Astrocyte (in vitro differentiated cells and primary cell): ENCODE data around the gene NBL1. TPM values are rescaled to one million over a fixed set of nuclear protein-coding genes. Genes with fewer than 3 reads are reported as not detected.

Experiments
- DNase-seq: peaks from one replicate; pipeline ENCODE4 v3.0.0-alpha.2; 2010; ENCODE audit warnings: low read depth
- FAIRE-seq: peaks from 2 replicates; lab custom pipeline; 2011; peaks lifted over from hg19 to GRCh38; lab: Jason Lieb, UNC
- H2AFZ ChIP-seq: 2 replicates; pipeline ENCODE4 v1.6.0; 2012; ENCODE audit warnings: low read depth, low read length, inconsistent platforms
- H3K27ac ChIP-seq: 2 replicates; pipeline ENCODE4 v1.5.1; 2011; ENCODE audit warnings: low read depth, low read length, inconsistent platforms
- H3K27me3 ChIP-seq: 2 replicates; pipeline ENCODE4 v1.6.0; 2011; ENCODE audit warnings: low read length, inconsistent platforms; ENCODE audit not compliant: insufficient read depth
- H3K36me3 ChIP-seq: 2 replicates; pipeline ENCODE4 v1.5.1; 2011; ENCODE audit warnings: low read length, inconsistent platforms; ENCODE audit not compliant: insufficient read depth
- H3K4me1 ChIP-seq: 2 replicates; pipeline ENCODE4 v1.5.1; 2011; ENCODE audit warnings: low read length, inconsistent platforms; ENCODE audit not compliant: insufficient read depth
- H3K4me2 ChIP-seq: 2 replicates; pipeline ENCODE4 v1.6.0; 2012; ENCODE audit warnings: low read length, inconsistent platforms
- H3K4me3 ChIP-seq: 2 replicates; pipeline ENCODE4 v1.5.1; 2011; ENCODE audit warnings: low read depth, mild to moderate bottlenecking, low read length, inconsistent platforms; ENCODE audit not compliant: insufficient read depth
- H3K79me2 ChIP-seq: 2 replicates; pipeline ENCODE4 v1.6.0; 2012; ENCODE audit warnings: mild to moderate bottlenecking, low read length, inconsistent platforms; ENCODE audit not compliant: insufficient read depth
- H3K9ac ChIP-seq: 2 replicates; pipeline ENCODE4 v1.6.0; 2012; ENCODE audit warnings: mild to moderate bottlenecking, low read length, inconsistent platforms
- H3K9me3 ChIP-seq: 2 replicates; pipeline ENCODE4 v1.5.1; 2012; ENCODE audit warnings: low read depth, mild to moderate bottlenecking, low read length, inconsistent platforms; ENCODE audit not compliant: insufficient read depth
- H4K20me1 ChIP-seq: 2 replicates; pipeline ENCODE4 v1.6.0; 2012; ENCODE audit warnings: low read length, inconsistent platforms; ENCODE audit not compliant: insufficient read depth
- H3K27ac Mint-ChIP-seq: one replicate; pipeline ENCODE4 v1.8.0; 2021; ENCODE audit warnings: mild to moderate bottlenecking, mixed read lengths; ENCODE audit not compliant: unreplicated experiment
- H3K27me3 Mint-ChIP-seq: one replicate; pipeline ENCODE4 v1.8.0; 2021; ENCODE audit warnings: low read depth, mixed read lengths; ENCODE audit not compliant: unreplicated experiment
- H3K36me3 Mint-ChIP-seq: one replicate; pipeline ENCODE4 v1.8.0; 2021; ENCODE audit warnings: low read depth, mixed read lengths; ENCODE audit not compliant: unreplicated experiment
- H3K4me1 Mint-ChIP-seq: one replicate; pipeline ENCODE4 v1.8.0; 2021; ENCODE audit warnings: low read depth, mixed read lengths; ENCODE audit not compliant: unreplicated experiment
- H3K4me3 Mint-ChIP-seq: one replicate; pipeline ENCODE4 v1.8.0; 2021; ENCODE audit warnings: mild to moderate bottlenecking, moderate library complexity, mixed read lengths; ENCODE audit not compliant: unreplicated experiment
- H3K9me3 Mint-ChIP-seq: one replicate; pipeline ENCODE4 v1.8.0; 2021; ENCODE audit warnings: mild to moderate bottlenecking, mixed read lengths; ENCODE audit not compliant: unreplicated experiment
- EZH2 ChIP-seq: IDR thresholded peaks from 2 replicates; pipeline ENCODE4 v1.6.1; 2012; ENCODE audit warnings: mild to moderate bottlenecking, low read length, inconsistent platforms; ENCODE audit not compliant: insufficient read depth
- total RNA-seq: library from RNA; stranded (reverse); gene quantifications from 2 replicates; pipeline ENCODE4 v1.2.1, GENCODE V29; 2021
- TF ChIP-seq, protein P1 (sequence below): IDR thresholded peaks from 2 replicates; pipeline ENCODE4 v1.5.1; 2011; ENCODE audit warnings: low read depth, mild to moderate bottlenecking, inconsistent platforms, low read length, moderate library complexity; ENCODE audit not compliant: insufficient read depth

Gene NBL1
- total RNA-seq, 1 donor from 2014 or later, result 58.3 TPM

DNA sequence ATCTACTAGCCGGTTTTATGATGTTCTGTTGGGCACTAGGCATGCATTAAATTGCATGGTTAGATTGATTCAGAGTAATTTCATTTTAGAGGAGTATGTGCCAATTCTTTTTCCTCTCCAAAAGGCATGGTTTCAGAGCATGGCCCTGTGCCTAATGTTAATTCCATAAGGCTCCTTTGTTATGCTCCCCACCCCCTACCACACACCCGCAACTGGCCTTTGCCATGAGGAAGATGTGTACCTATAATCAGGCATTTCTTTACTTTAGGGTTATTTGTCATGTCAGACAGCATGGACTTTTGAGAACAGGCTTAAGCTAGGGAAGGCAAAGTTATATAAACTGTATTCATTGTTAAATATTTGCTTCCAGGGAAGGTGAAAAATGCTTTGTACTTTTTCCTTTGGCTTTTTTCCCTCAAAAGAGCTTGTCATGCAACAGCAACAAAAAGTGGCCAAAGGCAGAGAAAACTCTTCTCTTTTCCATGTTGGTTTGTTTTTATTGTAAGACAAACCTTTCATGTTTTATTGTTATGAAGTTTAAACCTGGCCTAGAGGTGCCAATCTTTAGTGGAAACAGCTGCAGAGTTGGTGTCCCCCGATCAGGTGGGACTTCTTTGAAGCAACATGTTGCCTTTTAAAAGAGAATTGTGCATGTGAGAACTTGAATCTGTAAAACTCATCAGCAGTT, 24.3 kb upstream of the NBL1 start:
- Histone ChIP-seq H3K27me3 (no peaks in the 10 kb centered on the region), H3K27ac (no peak overlapping the region), H3K4me3 (no peak overlapping the region), H3K4me1 (peaks cover 5% of the 10 kb centered on the region), H2AFZ (no peak overlapping the region), H3K4me2 (no peak overlapping the region), H3K36me3 (peaks cover 7% of the 10 kb centered on the region), H3K9me3 (no peaks in the 10 kb centered on the region), H3K9ac (no peak overlapping the region), H3K79me2 (peaks cover 51% of the 10 kb centered on the region), H4K20me1 (peaks cover 65% of the 10 kb centered on the region)
- Mint-ChIP-seq H3K27me3 (no peaks in the 10 kb centered on the region), H3K4me1 (peaks cover 26% of the 10 kb centered on the region), H3K4me3 (peak overlapping the region; percentile 15), H3K36me3 (peaks cover 9% of the 10 kb centered on the region), H3K9me3 (no peaks in the 10 kb centered on the region), H3K27ac (no peak overlapping the region)
- DNase-seq, result no peak
- no peak for TF ChIP-seq EZH2
- TF ChIP-seq, protein P1, sequence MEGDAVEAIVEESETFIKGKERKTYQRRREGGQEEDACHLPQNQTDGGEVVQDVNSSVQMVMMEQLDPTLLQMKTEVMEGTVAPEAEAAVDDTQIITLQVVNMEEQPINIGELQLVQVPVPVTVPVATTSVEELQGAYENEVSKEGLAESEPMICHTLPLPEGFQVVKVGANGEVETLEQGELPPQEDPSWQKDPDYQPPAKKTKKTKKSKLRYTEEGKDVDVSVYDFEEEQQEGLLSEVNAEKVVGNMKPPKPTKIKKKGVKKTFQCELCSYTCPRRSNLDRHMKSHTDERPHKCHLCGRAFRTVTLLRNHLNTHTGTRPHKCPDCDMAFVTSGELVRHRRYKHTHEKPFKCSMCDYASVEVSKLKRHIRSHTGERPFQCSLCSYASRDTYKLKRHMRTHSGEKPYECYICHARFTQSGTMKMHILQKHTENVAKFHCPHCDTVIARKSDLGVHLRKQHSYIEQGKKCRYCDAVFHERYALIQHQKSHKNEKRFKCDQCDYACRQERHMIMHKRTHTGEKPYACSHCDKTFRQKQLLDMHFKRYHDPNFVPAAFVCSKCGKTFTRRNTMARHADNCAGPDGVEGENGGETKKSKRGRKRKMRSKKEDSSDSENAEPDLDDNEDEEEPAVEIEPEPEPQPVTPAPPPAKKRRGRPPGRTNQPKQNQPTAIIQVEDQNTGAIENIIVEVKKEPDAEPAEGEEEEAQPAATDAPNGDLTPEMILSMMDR, result no peak
- no peak for FAIRE-seq

DNA sequence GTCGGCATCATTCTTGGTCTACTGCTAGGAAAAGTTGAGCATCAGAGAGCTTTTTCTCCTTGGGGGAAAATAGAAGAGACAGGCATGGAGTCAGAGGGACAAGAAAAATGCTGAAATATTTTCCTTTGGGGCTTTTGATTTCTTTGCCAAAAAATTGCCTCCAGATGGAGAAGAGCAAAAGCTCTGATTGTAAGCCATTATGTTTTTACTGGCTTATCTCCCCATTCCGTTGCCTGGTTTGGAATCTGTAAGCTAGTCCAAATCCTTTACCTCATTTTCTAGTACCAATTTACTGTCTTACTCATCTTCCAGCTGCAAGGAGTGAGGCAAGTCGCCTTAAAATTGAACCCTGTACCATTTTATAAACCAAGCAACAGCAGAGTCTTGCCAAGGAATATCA, 23.3 kb upstream of the NBL1 start:
- FAIRE-seq (no peak), DNase-seq (peak; percentile 58)
- no peak overlapping the region for H3K4me3 ChIP-seq
- H3K4me2 ChIP-seq, result no peak overlapping the region
- peaks cover 26% of the 10 kb centered on the region for H3K4me1 Mint-ChIP-seq
- no peak overlapping the region for H3K27ac Mint-ChIP-seq
- peaks cover 65% of the 10 kb centered on the region for H4K20me1 ChIP-seq
- no peak overlapping the region for H3K9ac ChIP-seq
- H3K9me3 Mint-ChIP-seq, result no peaks in the 10 kb centered on the region
- no peak overlapping the region for H2AFZ ChIP-seq
- peaks cover 6% of the 10 kb centered on the region for H3K36me3 Mint-ChIP-seq
- H3K27me3 ChIP-seq, result no peaks in the 10 kb centered on the region
- peaks cover 12% of the 10 kb centered on the region for H3K36me3 ChIP-seq
- peaks cover 54% of the 10 kb centered on the region for H3K79me2 ChIP-seq
- peak overlapping the region; percentile 36 for H3K27ac ChIP-seq
- H3K4me3 Mint-ChIP-seq, result no peak overlapping the region
- peaks cover 5% of the 10 kb centered on the region for H3K4me1 ChIP-seq
- no peak for TF ChIP-seq EZH2
- TF ChIP-seq, protein P1, result no peak
- no peaks in the 10 kb centered on the region for H3K27me3 Mint-ChIP-seq
- no peaks in the 10 kb centered on the region for H3K9me3 ChIP-seq
